H9 (cell line): ENCODE results near the gene KPNA1. TPM values are rescaled to one million over a fixed set of nuclear protein-coding genes. Genes with fewer than 3 reads are reported as not detected.

ENCODE experiments used
- DNase-seq: peaks from one replicate; pipeline ENCODE4 v3.0.0-alpha.2; 2017
- H2AFZ ChIP-seq: one replicate; pipeline ENCODE4 v1.6.1; 2013; ENCODE audit warnings: mild to moderate bottlenecking, low read length, control low read depth, moderate library complexity
- H2AK5ac ChIP-seq: 2 replicates; pipeline ENCODE4 v1.6.1; 2013; ENCODE audit warnings: low read length, control low read depth, mixed read lengths; ENCODE audit not compliant: insufficient read length
- H2BK120ac ChIP-seq: one replicate; pipeline ENCODE4 v1.6.1; 2013; ENCODE audit warnings: low read depth, mild to moderate bottlenecking, low read length, control low read depth, inconsistent platforms; ENCODE audit not compliant: poor library complexity, severe bottlenecking
- H2BK12ac ChIP-seq: 2 replicates; pipeline ENCODE4 v1.6.1; 2013; ENCODE audit warnings: low read length, control low read depth, mixed read lengths, low read depth; ENCODE audit not compliant: insufficient read length
- H2BK15ac ChIP-seq: 2 replicates; pipeline ENCODE4 v1.6.1; 2013; ENCODE audit warnings: low read depth, low read length, control low read depth
- H2BK20ac ChIP-seq: one replicate; pipeline ENCODE4 v1.6.1; 2013; ENCODE audit warnings: low read depth, mild to moderate bottlenecking, low read length, control low read depth, inconsistent platforms; ENCODE audit not compliant: poor library complexity, severe bottlenecking
- H2BK5ac ChIP-seq: 2 replicates; pipeline ENCODE4 v1.6.1; 2013; ENCODE audit warnings: low read length, control low read depth, mixed read lengths; ENCODE audit not compliant: insufficient read length
- H3K14ac ChIP-seq: 2 replicates; pipeline ENCODE4 v1.6.1; 2013; ENCODE audit warnings: low read length, control low read depth; ENCODE audit not compliant: insufficient read depth
- H3K18ac ChIP-seq: 2 replicates; pipeline ENCODE4 v1.6.1; 2013; ENCODE audit warnings: low read depth, mild to moderate bottlenecking, mixed read lengths, low read length, control low read depth; ENCODE audit not compliant: insufficient read length
- H3K23ac ChIP-seq: 2 replicates; pipeline ENCODE4 v1.6.1; 2013; ENCODE audit warnings: low read length, control low read depth, mixed read lengths, low read depth; ENCODE audit not compliant: insufficient read length
- H3K23me2 ChIP-seq: 2 replicates; pipeline ENCODE4 v1.6.1; 2013; ENCODE audit warnings: low read depth, mild to moderate bottlenecking, mixed read lengths, low read length, control low read depth; ENCODE audit not compliant: insufficient read length, poor library complexity, severe bottlenecking
- H3K27ac ChIP-seq: 2 replicates; pipeline ENCODE4 v1.5.1; 2013; ENCODE audit warnings: low read length, control low read depth, mixed read lengths, low read depth; ENCODE audit not compliant: insufficient read length
- H3K27me3 ChIP-seq: 2 replicates; pipeline ENCODE4 v1.6.1; 2013; ENCODE audit warnings: low read length, control low read depth, inconsistent platforms; ENCODE audit not compliant: insufficient read depth
- H3K4ac ChIP-seq: 2 replicates; pipeline ENCODE4 v1.6.1; 2013; ENCODE audit warnings: low read depth, mild to moderate bottlenecking, control low read depth, inconsistent platforms, low read length, moderate library complexity
- H3K4me1 ChIP-seq: 2 replicates; pipeline ENCODE4 v1.6.1; 2013; ENCODE audit warnings: low read length, control low read depth, inconsistent platforms; ENCODE audit not compliant: insufficient read depth
- H3K4me2 ChIP-seq: 2 replicates; pipeline ENCODE4 v1.6.1; 2013; ENCODE audit warnings: low read length, control low read depth, mixed read lengths; ENCODE audit not compliant: insufficient read length, insufficient read depth
- H3K56ac ChIP-seq: 2 replicates; pipeline ENCODE4 v1.6.1; 2013; ENCODE audit warnings: low read depth, mild to moderate bottlenecking, mixed read lengths, low read length, control low read depth; ENCODE audit not compliant: insufficient read length
- H3K79me1 ChIP-seq: 2 replicates; pipeline ENCODE4 v1.6.1; 2013; ENCODE audit warnings: low read depth, mild to moderate bottlenecking, moderate library complexity, low read length, control low read depth, inconsistent platforms; ENCODE audit not compliant: insufficient read depth, poor library complexity, severe bottlenecking
- H3K79me2 ChIP-seq: 2 replicates; pipeline ENCODE4 v1.6.1; 2013; ENCODE audit warnings: low read length, control low read depth, inconsistent platforms; ENCODE audit not compliant: insufficient read depth
- H3K9ac ChIP-seq: 2 replicates; pipeline ENCODE4 v1.6.1; 2013; ENCODE audit warnings: low read length, control low read depth, mixed read lengths; ENCODE audit not compliant: insufficient read length; ENCODE audit errors: extremely low read depth
- H3K9me3 ChIP-seq: one replicate; pipeline ENCODE4 v1.6.1; 2013; ENCODE audit warnings: low read depth, low read length, inconsistent platforms; ENCODE audit not compliant: control insufficient read depth
- H3T11ph ChIP-seq: one replicate; pipeline ENCODE4 v1.6.1; 2013; ENCODE audit warnings: mild to moderate bottlenecking, low read length, control low read depth, inconsistent platforms
- H4K20me1 ChIP-seq: one replicate; pipeline ENCODE4 v1.6.1; 2013; ENCODE audit not compliant: control insufficient read depth, insufficient read length, insufficient read depth
- H4K5ac ChIP-seq: 2 replicates; pipeline ENCODE4 v1.6.1; 2013; ENCODE audit warnings: low read depth, mild to moderate bottlenecking, mixed read lengths, low read length, control low read depth; ENCODE audit not compliant: insufficient read length
- H4K8ac ChIP-seq: replicated peaks from 2 replicates; pipeline ENCODE4 v1.6.1; 2013; ENCODE audit warnings: low read length, control low read depth, mixed read lengths, low read depth; ENCODE audit not compliant: insufficient read length
- H4K91ac ChIP-seq: 2 replicates; pipeline ENCODE4 v1.6.1; 2013; ENCODE audit warnings: low read depth, mild to moderate bottlenecking, moderate library complexity, mixed read lengths, low read length, control low read depth; ENCODE audit not compliant: insufficient read length
- H3K27ac Mint-ChIP-seq, 3 experiments: 2 replicates in 2 of 3; 3 replicates in 1 of 3; pipeline ENCODE4 v1.8.0; 2020 to 2021; ENCODE audit warnings: mixed read lengths in 3 of 3, mild to moderate bottlenecking in 1 of 3, moderate library complexity in 1 of 3
- H3K27me3 Mint-ChIP-seq: 2 replicates; pipeline ENCODE4 v1.8.0; 2021; ENCODE audit warnings: low read depth, mild to moderate bottlenecking, moderate library complexity, mixed read lengths
- H3K36me3 Mint-ChIP-seq, 3 experiments: 2 replicates in 2 of 3; 3 replicates in 1 of 3; pipeline ENCODE4 v1.8.0; 2020 to 2021; ENCODE audit warnings: low read depth in 3 of 3, mixed read lengths in 3 of 3; ENCODE audit not compliant: insufficient read depth in 1 of 3
- H3K4me1 Mint-ChIP-seq, 2 experiments: 2 replicates each; pipeline ENCODE4 v1.8.0; 2020; ENCODE audit warnings: mixed read lengths in 2 of 2
- H3K4me3 Mint-ChIP-seq, 2 experiments: 2 replicates in 1 of 2; 3 replicates in 1 of 2; pipeline ENCODE4 v1.8.0; 2020 to 2021; ENCODE audit warnings: mild to moderate bottlenecking in 2 of 2, mixed read lengths in 2 of 2, moderate library complexity in 1 of 2
- H3K9me3 Mint-ChIP-seq, 2 experiments: 2 replicates in 1 of 2; 3 replicates in 1 of 2; pipeline ENCODE4 v1.8.0; 2020; ENCODE audit warnings: mild to moderate bottlenecking in 2 of 2, mixed read lengths in 2 of 2, moderate library complexity in 1 of 2
- WGBS: extraction: QIAGEN DNeasy Blood & Tissue Kit; methylation state at CpG from one replicate; pipeline ENCODE4 v1.1.7; 2013; ENCODE audit warnings: missing lambda C conversion rate, low lambda C conversion rate, mixed read lengths; ENCODE audit not compliant: insufficient read length; ENCODE audit errors: extremely low coverage; 5-methylcytosine and 5-hydroxymethylcytosine counted together
- total RNA-seq: library from RNA; stranded (reverse); gene quantifications from 2 replicates; pipeline ENCODE4 v1.2.1, GENCODE V29; 2021
- TF ChIP-seq, protein P1 (sequence below): fragments of 200-600 bp; sonication (generic); conservative IDR thresholded peaks from 3 replicates; pipeline ENCODE4 v1.8.0; 2021; ENCODE audit warnings: antibody characterized with exemption, mild to moderate bottlenecking

Gene KPNA1
- total RNA-seq, 1 experiment from 2014 or later: 71.7 TPM

DNA sequence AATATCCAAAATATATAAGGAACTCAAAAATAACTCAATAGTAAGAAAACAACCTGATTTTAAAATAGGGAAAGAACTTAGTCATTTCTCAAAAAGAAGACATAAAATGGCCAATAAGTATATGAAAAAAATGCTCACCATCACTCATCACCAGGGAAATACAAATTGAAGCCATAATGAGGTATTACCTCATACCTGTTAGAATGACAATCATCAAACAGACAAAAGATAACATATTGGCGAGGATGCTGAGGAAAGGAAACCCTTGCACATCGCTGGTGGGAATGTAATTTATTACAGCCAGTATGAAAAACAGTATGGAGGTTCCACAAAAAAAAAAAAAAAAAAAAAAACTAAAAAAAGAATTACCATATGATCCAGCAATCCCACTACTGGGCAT lies 38.2 kb downstream of the KPNA1 start:
- H3K9me3 ChIP-seq: no peaks in the 10 kb centered on the region
- H3K14ac ChIP-seq: no peak overlapping the region
- no peaks in the 10 kb centered on the region for H3K27me3 ChIP-seq
- H3K4me1 ChIP-seq: no peaks in the 10 kb centered on the region
- H3K79me1 ChIP-seq: no peaks in the 10 kb centered on the region
- no peak overlapping the region for H2AK5ac ChIP-seq
- H3T11ph ChIP-seq: no peak overlapping the region
- H3K27ac ChIP-seq: no peak overlapping the region
- TF ChIP-seq, protein P1, sequence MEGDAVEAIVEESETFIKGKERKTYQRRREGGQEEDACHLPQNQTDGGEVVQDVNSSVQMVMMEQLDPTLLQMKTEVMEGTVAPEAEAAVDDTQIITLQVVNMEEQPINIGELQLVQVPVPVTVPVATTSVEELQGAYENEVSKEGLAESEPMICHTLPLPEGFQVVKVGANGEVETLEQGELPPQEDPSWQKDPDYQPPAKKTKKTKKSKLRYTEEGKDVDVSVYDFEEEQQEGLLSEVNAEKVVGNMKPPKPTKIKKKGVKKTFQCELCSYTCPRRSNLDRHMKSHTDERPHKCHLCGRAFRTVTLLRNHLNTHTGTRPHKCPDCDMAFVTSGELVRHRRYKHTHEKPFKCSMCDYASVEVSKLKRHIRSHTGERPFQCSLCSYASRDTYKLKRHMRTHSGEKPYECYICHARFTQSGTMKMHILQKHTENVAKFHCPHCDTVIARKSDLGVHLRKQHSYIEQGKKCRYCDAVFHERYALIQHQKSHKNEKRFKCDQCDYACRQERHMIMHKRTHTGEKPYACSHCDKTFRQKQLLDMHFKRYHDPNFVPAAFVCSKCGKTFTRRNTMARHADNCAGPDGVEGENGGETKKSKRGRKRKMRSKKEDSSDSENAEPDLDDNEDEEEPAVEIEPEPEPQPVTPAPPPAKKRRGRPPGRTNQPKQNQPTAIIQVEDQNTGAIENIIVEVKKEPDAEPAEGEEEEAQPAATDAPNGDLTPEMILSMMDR: no peak
- H2BK12ac ChIP-seq: no peak overlapping the region
- no peak overlapping the region for H2BK20ac ChIP-seq
- no peak overlapping the region for H3K56ac ChIP-seq
- H3K18ac ChIP-seq: no peak overlapping the region
- no peak overlapping the region for H4K91ac ChIP-seq
- no peak overlapping the region for H3K9ac ChIP-seq
- peaks cover 14 to 32% of the 10 kb centered on the region in 2 experiments for H3K4me1 Mint-ChIP-seq
- H3K79me2 ChIP-seq: peaks cover 10% of the 10 kb centered on the region; the same call in 1 of the 2 replicates
- no peak overlapping the region for H3K27ac Mint-ChIP-seq
- no peak overlapping the region for H2AFZ ChIP-seq
- no peak overlapping the region for H3K4me2 ChIP-seq
- H3K4me3 Mint-ChIP-seq: no peak overlapping the region
- H3K9me3 Mint-ChIP-seq: no peaks in the 10 kb centered on the region
- no peaks in the 10 kb centered on the region for H3K23me2 ChIP-seq
- no peak overlapping the region for H2BK15ac ChIP-seq
- H2BK120ac ChIP-seq: no peak overlapping the region
- no peak overlapping the region for H4K8ac ChIP-seq
- H3K23ac ChIP-seq: no peak overlapping the region
- WGBS: no CpG with 5 or more reads among the region's 2 CpGs
- no peak overlapping the region for H3K4ac ChIP-seq
- DNase-seq: no peak
- no peaks in the 10 kb centered on the region for H3K36me3 Mint-ChIP-seq
- no peaks in the 10 kb centered on the region for H4K20me1 ChIP-seq
- H4K5ac ChIP-seq: no peak overlapping the region
- H3K27me3 Mint-ChIP-seq: no peaks in the 10 kb centered on the region
- H2BK5ac ChIP-seq: no peak overlapping the region
